SU-DHL-6 (cell line): ENCODE measurements around the gene DIPK1B.

Experiments
- EZH2phosphoT487 ChIP-seq: fragments of 200-600 bp; sonication (generic), shearing (Covaris generic); conservative IDR thresholded peaks from 2 replicates; pipeline ENCODE4 v1.6.1; 2018; ENCODE audit warnings: mild to moderate bottlenecking, antibody characterized with exemption, low read length, moderate library complexity, mixed read lengths
- TF ChIP-seq, protein P1 (sequence below): fragments of 200-600 bp; sonication (generic); IDR thresholded peaks from one replicate; pipeline ENCODE4 v1.5.1; 2017; ENCODE audit warnings: antibody characterized with exemption, mild to moderate bottlenecking, low read length, moderate library complexity; ENCODE audit not compliant: insufficient read depth, poor library complexity, severe bottlenecking

DNA sequence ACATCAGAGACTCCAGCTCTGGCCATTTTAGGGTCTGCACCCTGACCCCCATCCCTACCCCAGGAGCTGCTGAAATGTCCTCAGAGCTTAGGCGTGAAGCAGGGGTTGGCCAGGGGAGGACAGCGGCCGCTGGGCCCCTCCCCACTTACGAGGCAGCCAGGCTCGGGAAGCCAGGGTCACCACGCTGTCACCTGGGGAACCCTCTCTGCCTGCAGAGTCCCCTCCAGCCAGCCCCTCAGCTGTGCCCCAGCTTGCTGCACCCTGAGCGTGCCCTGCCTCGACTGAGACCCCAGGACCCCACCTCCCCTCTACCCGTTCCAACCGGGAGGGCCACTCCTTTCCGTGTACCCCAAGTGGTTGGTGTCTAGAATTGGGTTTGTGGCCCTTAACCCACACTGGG is 27.7 kb downstream of the DIPK1B start:
- TF ChIP-seq, protein P1, sequence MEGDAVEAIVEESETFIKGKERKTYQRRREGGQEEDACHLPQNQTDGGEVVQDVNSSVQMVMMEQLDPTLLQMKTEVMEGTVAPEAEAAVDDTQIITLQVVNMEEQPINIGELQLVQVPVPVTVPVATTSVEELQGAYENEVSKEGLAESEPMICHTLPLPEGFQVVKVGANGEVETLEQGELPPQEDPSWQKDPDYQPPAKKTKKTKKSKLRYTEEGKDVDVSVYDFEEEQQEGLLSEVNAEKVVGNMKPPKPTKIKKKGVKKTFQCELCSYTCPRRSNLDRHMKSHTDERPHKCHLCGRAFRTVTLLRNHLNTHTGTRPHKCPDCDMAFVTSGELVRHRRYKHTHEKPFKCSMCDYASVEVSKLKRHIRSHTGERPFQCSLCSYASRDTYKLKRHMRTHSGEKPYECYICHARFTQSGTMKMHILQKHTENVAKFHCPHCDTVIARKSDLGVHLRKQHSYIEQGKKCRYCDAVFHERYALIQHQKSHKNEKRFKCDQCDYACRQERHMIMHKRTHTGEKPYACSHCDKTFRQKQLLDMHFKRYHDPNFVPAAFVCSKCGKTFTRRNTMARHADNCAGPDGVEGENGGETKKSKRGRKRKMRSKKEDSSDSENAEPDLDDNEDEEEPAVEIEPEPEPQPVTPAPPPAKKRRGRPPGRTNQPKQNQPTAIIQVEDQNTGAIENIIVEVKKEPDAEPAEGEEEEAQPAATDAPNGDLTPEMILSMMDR = no peak
- no peak for TF ChIP-seq EZH2phosphoT487
